Trophoblast cell (in vitro differentiated cells and primary cell): ENCODE results near the gene PALMD.

Source experiments
- DNase-seq, 2 donors: peaks; one replicate each; pipeline ENCODE4 v3.0.0-alpha.2; 2016
- H2AFZ ChIP-seq: 2 replicates; pipeline ENCODE4 v1.6.1; 2013; ENCODE audit warnings: low read length, moderate library complexity, mild to moderate bottlenecking; ENCODE audit not compliant: insufficient read depth, poor library complexity
- H2AK5ac ChIP-seq: 2 replicates; pipeline ENCODE4 v1.6.1; 2013; ENCODE audit warnings: mild to moderate bottlenecking, low read length
- H2BK120ac ChIP-seq: 2 replicates; pipeline ENCODE4 v1.6.1; 2013; ENCODE audit warnings: low read length, mild to moderate bottlenecking, moderate library complexity; ENCODE audit not compliant: insufficient read depth, poor library complexity
- H2BK12ac ChIP-seq: 2 replicates; pipeline ENCODE4 v1.6.1; 2013; ENCODE audit warnings: mild to moderate bottlenecking, low read length, moderate library complexity
- H2BK5ac ChIP-seq: 2 replicates; pipeline ENCODE4 v1.6.1; 2013; ENCODE audit warnings: low read length, low read depth, moderate library complexity, mild to moderate bottlenecking; ENCODE audit not compliant: poor library complexity
- H3K14ac ChIP-seq: 2 replicates; pipeline ENCODE4 v1.6.1; 2013; ENCODE audit warnings: mild to moderate bottlenecking, low read length
- H3K18ac ChIP-seq: 2 replicates; pipeline ENCODE4 v1.6.1; 2013; ENCODE audit warnings: mild to moderate bottlenecking, low read length
- H3K23ac ChIP-seq: 2 replicates; pipeline ENCODE4 v1.6.1; 2013; ENCODE audit warnings: low read length
- H3K27ac ChIP-seq: 2 replicates; pipeline ENCODE4 v1.5.1; 2013; ENCODE audit warnings: low read depth, mild to moderate bottlenecking, inconsistent platforms, low read length, moderate library complexity
- H3K27me3 ChIP-seq: 2 replicates; pipeline ENCODE4 v1.6.1; 2013; ENCODE audit warnings: inconsistent platforms, mild to moderate bottlenecking, low read length, moderate library complexity; ENCODE audit not compliant: insufficient read depth
- H3K36me3 ChIP-seq, 2 experiments: 1 replicate in 1 of 2; 2 replicates in 1 of 2; pipeline ENCODE4 v1.6.1; 2013; ENCODE audit warnings: low read length in 2 of 2, mild to moderate bottlenecking in 2 of 2, moderate library complexity in 1 of 2; ENCODE audit not compliant: insufficient read depth in 2 of 2, control insufficient read depth in 1 of 2
- H3K4ac ChIP-seq: 2 replicates; pipeline ENCODE4 v1.6.1; 2013; ENCODE audit warnings: low read depth, mild to moderate bottlenecking, low read length, moderate library complexity
- H3K4me1 ChIP-seq, 2 experiments: 1 replicate in 1 of 2; 2 replicates in 1 of 2; pipeline ENCODE4 v1.6.1; 2013; ENCODE audit warnings: low read length in 2 of 2, mild to moderate bottlenecking in 2 of 2, moderate library complexity in 1 of 2; ENCODE audit not compliant: insufficient read depth in 2 of 2, control insufficient read depth in 1 of 2
- H3K4me2 ChIP-seq: 2 replicates; pipeline ENCODE4 v1.6.1; 2013; ENCODE audit warnings: inconsistent platforms, mild to moderate bottlenecking, low read length, moderate library complexity
- H3K4me3 ChIP-seq: 2 replicates; pipeline ENCODE4 v1.5.1; 2013; ENCODE audit warnings: mild to moderate bottlenecking, low read depth, low read length, inconsistent platforms
- H3K79me1 ChIP-seq: one replicate; pipeline ENCODE4 v1.6.1; 2013; ENCODE audit warnings: low read length
- H3K79me2 ChIP-seq: 2 replicates; pipeline ENCODE4 v1.6.1; 2013; ENCODE audit warnings: low read length, mild to moderate bottlenecking; ENCODE audit not compliant: control insufficient read depth, insufficient read depth, poor library complexity
- H3K9ac ChIP-seq: 2 replicates; pipeline ENCODE4 v1.6.1; 2013; ENCODE audit warnings: mild to moderate bottlenecking, low read length
- H3K9me3 ChIP-seq: 2 replicates; pipeline ENCODE4 v1.6.1; 2013; ENCODE audit warnings: low read depth, mild to moderate bottlenecking, control low read depth, inconsistent platforms, low read length; ENCODE audit not compliant: insufficient read depth
- H4K12ac ChIP-seq: 2 replicates; pipeline ENCODE4 v1.6.1; 2013; ENCODE audit warnings: low read depth, mild to moderate bottlenecking, low read length, moderate library complexity
- H4K8ac ChIP-seq: 2 replicates; pipeline ENCODE4 v1.6.1; 2013; ENCODE audit warnings: low read depth, mild to moderate bottlenecking, low read length, moderate library complexity
- H4K91ac ChIP-seq: one replicate; pipeline ENCODE4 v1.6.1; 2013; ENCODE audit warnings: low read depth, mild to moderate bottlenecking, low read length, moderate library complexity
- WGBS: extraction: QIAGEN DNeasy Blood & Tissue Kit; methylation state at CpG from one replicate; pipeline ENCODE4 v1.1.7; 2013; ENCODE audit warnings: missing lambda C conversion rate; ENCODE audit not compliant: insufficient read length, insufficient coverage; ENCODE audit errors: extremely low coverage; 5-methylcytosine and 5-hydroxymethylcytosine counted together

PALMD gene

DNA sequence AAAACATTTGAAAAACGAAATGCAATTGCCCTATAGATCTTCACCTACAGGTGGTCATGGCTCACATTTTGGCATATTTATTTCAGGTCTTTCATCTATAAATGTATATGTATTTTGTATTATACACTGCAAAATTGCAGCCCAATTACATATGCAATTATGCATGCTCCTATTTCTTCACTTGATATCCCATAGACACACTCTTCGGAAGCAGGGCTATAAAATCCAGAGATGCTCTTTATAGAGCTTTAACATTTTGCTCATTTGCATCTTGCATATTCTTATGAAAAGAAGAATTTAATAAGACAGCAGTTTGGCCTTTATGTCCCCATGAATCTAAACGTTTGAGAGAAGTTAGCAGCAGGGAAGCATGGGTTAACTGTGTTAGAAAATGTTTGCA is 44.7 kb upstream of the PALMD start:
- Histone ChIP-seq H2BK12ac (no peak overlapping the region), H4K8ac (no peak overlapping the region), H3K9ac (no peak overlapping the region), H3K23ac (no peak overlapping the region), H2AFZ (no peak overlapping the region), H3K27ac (no peak overlapping the region), H2AK5ac (no peak overlapping the region), H3K14ac (no peak overlapping the region), H3K4me2 (no peak overlapping the region), H3K79me1 (peaks cover 2% of the 10 kb centered on the region), H2BK120ac (no peak overlapping the region), H3K18ac (no peak overlapping the region), H3K4me1 (peaks cover 2 to 9% of the 10 kb centered on the region in 2 experiments), H2BK5ac (no peak overlapping the region), H3K27me3 (no peaks in the 10 kb centered on the region), H3K4me3 (no peak overlapping the region), H3K79me2 (no peaks in the 10 kb centered on the region), H3K4ac (no peak overlapping the region), H3K9me3 (no peaks in the 10 kb centered on the region), H4K91ac (no peak overlapping the region), H3K36me3 (no peaks in the 10 kb centered on the region), H4K12ac (no peak overlapping the region)
- no peak for DNase-seq
- no CpG with 5 or more reads among the region's 3 CpGs for WGBS

GRCh38 chr1:99601709-99602403 is 44.1 kb upstream of the PALMD start:
- H3K23ac ChIP-seq = no peak overlapping the region
- no peak overlapping the region for H3K18ac ChIP-seq
- H3K4me3 ChIP-seq = no peak overlapping the region
- H4K12ac ChIP-seq = no peak overlapping the region
- no peak overlapping the region for H4K91ac ChIP-seq
- DNase-seq = no peak
- no peaks in the 10 kb centered on the region for H3K9me3 ChIP-seq
- no peak overlapping the region for H2BK5ac ChIP-seq
- WGBS = no CpG with 5 or more reads among the region's 4 CpGs
- H2BK12ac ChIP-seq = no peak overlapping the region
- H3K36me3 ChIP-seq = no peaks in the 10 kb centered on the region
- no peak overlapping the region for H4K8ac ChIP-seq
- no peaks in the 10 kb centered on the region for H3K27me3 ChIP-seq
- no peak overlapping the region for H2AFZ ChIP-seq
- no peaks in the 10 kb centered on the region for H3K79me2 ChIP-seq
- peaks cover 2% of the 10 kb centered on the region for H3K79me1 ChIP-seq
- no peak overlapping the region for H3K9ac ChIP-seq
- no peak overlapping the region for H2AK5ac ChIP-seq
- H3K4me2 ChIP-seq = no peak overlapping the region
- H3K14ac ChIP-seq = no peak overlapping the region
- no peak overlapping the region for H2BK120ac ChIP-seq
- H3K4me1 ChIP-seq = peaks cover 2 to 9% of the 10 kb centered on the region in 2 experiments
- no peak overlapping the region for H3K27ac ChIP-seq
- H3K4ac ChIP-seq = no peak overlapping the region

GRCh38 chr1:99602404-99602969 is 43.4 kb upstream of the PALMD start:
- no peak overlapping the region for H3K9ac ChIP-seq
- no CpG with 5 or more reads among the region's 1 CpG for WGBS
- no peaks in the 10 kb centered on the region for H3K27me3 ChIP-seq
- H3K36me3 ChIP-seq = no peaks in the 10 kb centered on the region
- peaks cover 2% of the 10 kb centered on the region for H3K79me1 ChIP-seq
- H3K4me3 ChIP-seq = no peak overlapping the region
- H2BK12ac ChIP-seq = no peak overlapping the region
- H4K12ac ChIP-seq = no peak overlapping the region
- H3K4me2 ChIP-seq = no peak overlapping the region
- peaks cover 2 to 9% of the 10 kb centered on the region in 2 experiments for H3K4me1 ChIP-seq
- H4K8ac ChIP-seq = no peak overlapping the region
- H3K4ac ChIP-seq = no peak overlapping the region
- DNase-seq = no peak
- no peak overlapping the region for H2AFZ ChIP-seq
- no peak overlapping the region for H3K23ac ChIP-seq
- H3K27ac ChIP-seq = no peak overlapping the region
- no peak overlapping the region for H4K91ac ChIP-seq
- no peak overlapping the region for H2BK120ac ChIP-seq
- no peaks in the 10 kb centered on the region for H3K79me2 ChIP-seq
- H2AK5ac ChIP-seq = no peak overlapping the region
- H3K14ac ChIP-seq = no peak overlapping the region
- no peak overlapping the region for H3K18ac ChIP-seq
- no peaks in the 10 kb centered on the region for H3K9me3 ChIP-seq
- no peak overlapping the region for H2BK5ac ChIP-seq

DNA sequence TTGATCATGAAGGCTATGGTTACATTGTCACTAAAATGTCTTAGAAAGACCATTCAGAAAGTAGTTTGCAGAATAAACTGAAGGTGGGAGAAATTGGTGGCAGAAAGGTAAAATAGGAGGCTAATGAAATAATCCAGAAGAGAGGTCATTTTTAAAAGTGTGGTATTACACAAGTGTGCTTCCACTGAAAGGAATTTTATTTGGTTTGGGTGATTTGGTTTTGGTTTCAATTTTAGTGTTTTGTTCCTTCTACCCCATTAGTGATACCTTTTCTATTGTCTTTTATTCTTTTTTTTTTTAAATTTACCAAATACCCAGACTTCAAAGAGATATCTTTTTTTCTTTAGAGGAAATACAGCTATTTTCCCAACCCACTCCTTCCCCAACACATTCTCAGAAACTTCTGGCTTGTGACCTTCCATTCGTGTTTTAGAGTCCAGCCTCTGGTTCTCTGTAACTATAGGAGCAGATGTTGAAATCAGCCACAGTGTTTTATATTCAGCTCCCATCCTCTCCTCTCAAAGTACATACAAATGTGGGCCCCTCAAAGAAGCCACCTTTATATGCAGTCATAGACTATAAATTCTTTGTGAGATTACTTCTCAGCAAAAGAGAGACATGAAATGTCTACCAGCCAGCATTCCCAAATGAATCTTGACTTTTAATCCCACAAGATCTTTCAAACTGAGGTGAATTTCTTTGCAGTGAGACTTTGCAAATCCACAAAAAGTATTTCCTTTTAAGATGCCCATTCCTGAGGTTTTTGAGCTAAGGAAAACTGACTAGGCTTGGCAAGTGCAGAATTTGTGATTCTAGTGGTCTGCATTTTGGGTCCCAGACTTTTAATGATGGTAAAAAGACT is 42.0 kb upstream of the PALMD start:
- Histone ChIP-seq H3K27me3 (no peaks in the 10 kb centered on the region), H3K4me3 (no peak overlapping the region), H2BK5ac (no peak overlapping the region), H3K23ac (no peak overlapping the region), H2AK5ac (no peak overlapping the region), H4K91ac (no peak overlapping the region), H3K4me1 (peaks cover 2 to 8% of the 10 kb centered on the region in 2 experiments), H4K12ac (no peak overlapping the region), H3K14ac (no peak overlapping the region), H3K4me2 (no peak overlapping the region), H3K18ac (no peak overlapping the region), H3K36me3 (no peaks in the 10 kb centered on the region), H3K9ac (no peak overlapping the region), H2BK12ac (no peak overlapping the region), H3K9me3 (no peaks in the 10 kb centered on the region), H3K4ac (no peak overlapping the region), H3K79me1 (peaks cover 1% of the 10 kb centered on the region), H2AFZ (no peak overlapping the region), H2BK120ac (no peak overlapping the region), H3K27ac (no peak overlapping the region), H4K8ac (no peak overlapping the region), H3K79me2 (no peaks in the 10 kb centered on the region)
- DNase-seq = peak in 1 of 2 donors; percentile 20
- WGBS = no CpG with 5 or more reads among the region's 1 CpG
